Stimulated activated CD4-positive, alpha-beta T cell treated with anti-CD3 and anti-CD28 coated beads, Interleukin-1b, Interleukin-23, amount 100 ng/mL, for 1 hour (primary cell): ENCODE results near the gene SFXN5.

ENCODE experiments used
- DNase-seq, 2 donors: peaks; one replicate each; pipeline ENCODE4 v3.0.0-alpha.2; 2020; ENCODE audit warnings: low read depth in 2 of 2

SFXN5 gene

GRCh38 chr2:73053316-73054114 lies 18.0 kb downstream of the SFXN5 start:
- DNase-seq: no peak

- no peak for DNase-seq
Observed at GRCh38 chr2:73050121-73050545, 21.4 kb downstream of the SFXN5 start.

- DNase-seq: no peak
Observed at GRCh38 chr2:73043929-73044832, 27.3 kb downstream of the SFXN5 start.

GRCh38 chr2:73043276-73043675 lies 28.2 kb downstream of the SFXN5 start:
- DNase-seq: no peak

GRCh38 chr2:73037947-73038585 lies 33.4 kb downstream of the SFXN5 start:
- DNase-seq: no peak

GRCh38 chr2:73036766-73037165 lies 34.7 kb downstream of the SFXN5 start:
- DNase-seq: no peak

- no peak for DNase-seq
Observed at GRCh38 chr2:73035899-73036711, 35.4 kb downstream of the SFXN5 start.

- DNase-seq: no peak
Observed at GRCh38 chr2:73034661-73035375, 36.7 kb downstream of the SFXN5 start.

- DNase-seq: no peak
Observed at GRCh38 chr2:73033766-73034381, 37.6 kb downstream of the SFXN5 start.

GRCh38 chr2:73033142-73033765 lies 38.3 kb downstream of the SFXN5 start:
- DNase-seq: no peak

- no peak for DNase-seq
Observed at GRCh38 chr2:73032702-73033097, 38.8 kb downstream of the SFXN5 start.

GRCh38 chr2:73031725-73032701 lies 39.5 kb downstream of the SFXN5 start:
- DNase-seq: no peak

- no peak for DNase-seq
Observed at GRCh38 chr2:73031095-73031678, 40.3 kb downstream of the SFXN5 start.

- DNase-seq: no peak
Observed at GRCh38 chr2:73028841-73029240, 42.7 kb downstream of the SFXN5 start.

- no peak for DNase-seq
Observed at GRCh38 chr2:73027340-73027739, 44.2 kb downstream of the SFXN5 start.

- DNase-seq: no peak
Observed at GRCh38 chr2:73023497-73023896, 48.0 kb downstream of the SFXN5 start.

- DNase-seq: no peak
Observed at GRCh38 chr2:73022024-73022568, 49.4 kb downstream of the SFXN5 start.
